ENCODE results near the gene NFU1. TPM values are rescaled to one million over a fixed set of nuclear protein-coding genes. Genes with fewer than 3 reads are reported as not detected.
"Not testable (repeated sequence)": the region's sequence is repeated elsewhere in the genome, so short reads cannot be mapped to it uniquely, and the experiment has no call there.

NFU1 gene
- total and polyA plus RNA-seq, 2 of the 13 experiments (the other 11 are each of a cell fraction or from before 2014, with no cell fraction given) = 39.1 to 84.0 TPM

- H3K9me3 ChIP-seq (ENCODE audit: low read length); H3K36me3 ChIP-seq (replicated peaks in 1 of 2; ENCODE audit: control insufficient read depth in 1 of 2, insufficient read depth in 2 of 2, low read length in 2 of 2); BruUV-seq (replicated peaks); H3K4me2 ChIP-seq (ENCODE audit: low read depth, low read length); H3K4me3 ChIP-seq (replicated peaks in 1 of 3; ENCODE audit: insufficient read depth in 1 of 3, low read depth in 2 of 3, low read length in 3 of 3); CTCF ChIA-PET (ENCODE audit: low intra/inter-chr PET ratio, low total read pairs); H4K20me1 ChIP-seq (ENCODE audit: insufficient read depth, low read length); H2AFZ ChIP-seq (ENCODE audit: low read length); ATAC-seq; POLR2A ChIA-PET; H3K27me3 ChIP-seq (ENCODE audit: control insufficient read depth in 1 of 2, insufficient read depth in 2 of 2, low read length in 2 of 2); H3K9ac ChIP-seq (ENCODE audit: insufficient read depth, low read depth, low read length); DNase-seq (ENCODE audit: low spot score); FAIRE-seq; H3K27ac ChIP-seq (ENCODE audit: extremely low read length, insufficient read depth, low read length); in situ Hi-C loops (cut with HindIII; ENCODE audit: extremely low pct_ligation_motif_present, low pct_unique_long_range_greater_than_20kb): not testable (repeated sequence)
- intact Hi-C loops (cut with micrococcal nuclease; ENCODE audit: unreplicated experiment) = loop anchor here (10.0 kb wide), 1 partner anchor 425 kb away; the partner anchor contains the start of gene ANTXR1
- Histone ChIP-seq H3K4me1 (ENCODE audit: insufficient read depth, low read length) (peaks cover 21% of the 10 kb centered on the region), H3K79me2 (ENCODE audit: insufficient read depth, low read length) (peaks cover 18% of the 10 kb centered on the region)
- TF ChIP-seq NFYB (CRISPR knock-in tag; IDR thresholded peaks at IDR 0.05) (peak; percentile 66), NFYC (CRISPR knock-in tag; IDR thresholded peaks at IDR 0.05) (peak; percentile 64)
- 80% methylated on average over 2 of the region's 2 CpGs for WGBS (ENCODE audit: low lambda C conversion rate)
Observed at GRCh38 chr2:69439499-69439898, 2.3 kb upstream of the NFU1 start.

- ATAC-seq = no peak
- peaks cover 21% of the 10 kb centered on the region for H3K4me1 ChIP-seq (ENCODE audit: insufficient read depth, low read length)
- H3K36me3 ChIP-seq (replicated peaks in 1 of 2; ENCODE audit: control insufficient read depth in 1 of 2, insufficient read depth in 2 of 2, low read length in 2 of 2) = no peaks in the 10 kb centered on the region
- H3K27ac ChIP-seq (ENCODE audit: extremely low read length, insufficient read depth, low read length) = no peak overlapping the region
- H4K20me1 ChIP-seq (ENCODE audit: insufficient read depth, low read length) = no peaks in the 10 kb centered on the region
- no peaks in the 10 kb centered on the region; a peak in 1 of 5 replicates for H3K27me3 ChIP-seq (ENCODE audit: control insufficient read depth in 1 of 2, insufficient read depth in 2 of 2, low read length in 2 of 2)
- TF ChIP-seq HNRNPK (IDR thresholded peaks at IDR 0.05; ENCODE audit: low read depth, low read length, poor library complexity, severe bottlenecking) = peak; percentile 52
- TF ChIP-seq BRF2 (CRISPR knock-in tag; IDR thresholded peaks at IDR 0.05) = no peak
- no peak for TF ChIP-seq RBAK (CRISPR knock-in tag; IDR thresholded peaks at IDR 0.05)
- H3K9me3 ChIP-seq (ENCODE audit: low read length) = no peaks in the 10 kb centered on the region
- no peak overlapping the region for H3K9ac ChIP-seq (ENCODE audit: insufficient read depth, low read depth, low read length)
- POLR2A ChIA-PET = interaction anchor here (1.5 to 2.1 kb wide), 3 partner anchors 25 to 50 kb away, joined by 4 to 9 read pairs (median 5); no protein-coding TSS in a partner anchor
- WGBS (ENCODE audit: low lambda C conversion rate) = 98% methylated on average over 6 of the region's 6 CpGs
- H3K4me3 ChIP-seq (replicated peaks in 1 of 3; ENCODE audit: insufficient read depth in 1 of 3, low read depth in 2 of 3, low read length in 3 of 3) = no peak overlapping the region
- in situ Hi-C loops (cut with HindIII; ENCODE audit: extremely low pct_ligation_motif_present, low pct_unique_long_range_greater_than_20kb) = no loop called here
- H3K4me2 ChIP-seq (ENCODE audit: low read depth, low read length) = no peak overlapping the region
- intact Hi-C loops (cut with micrococcal nuclease; ENCODE audit: unreplicated experiment) = loop anchor here (10.0 kb wide), 1 partner anchor 424 kb away; the partner anchor contains the start of gene ANTXR1
- peak overlapping the region; percentile 29 for H2AFZ ChIP-seq (ENCODE audit: low read length)
- BruUV-seq (replicated peaks) = no TSS peak
- CTCF ChIA-PET (ENCODE audit: low intra/inter-chr PET ratio, low total read pairs) = no interaction called here
- peaks cover 18% of the 10 kb centered on the region for H3K79me2 ChIP-seq (ENCODE audit: insufficient read depth, low read length)
- no peak for FAIRE-seq
- no peak for DNase-seq (ENCODE audit: low spot score)
Observed at GRCh38 chr2:69438580-69438979, 1.3 kb upstream of the NFU1 start.

Measured in HepG2 (cell line).